Muscle of leg (tissue), 11 donors: ENCODE data around the gene BCR. TPM values are rescaled to one million over a fixed set of nuclear protein-coding genes. Genes with fewer than 3 reads are reported as not detected.

Experiments
- DNase-seq: peaks from one replicate; pipeline ENCODE4 v3.0.0; 2013
- H3K27ac ChIP-seq: one replicate; pipeline ENCODE4 v1.5.1; 2013; ENCODE audit warnings: mild to moderate bottlenecking, low read length, control low read depth
- H3K27me3 ChIP-seq: one replicate; pipeline ENCODE4 v1.6.1; 2013; ENCODE audit warnings: low read length; ENCODE audit not compliant: control insufficient read depth, insufficient read depth
- H3K36me3 ChIP-seq: one replicate; pipeline ENCODE4 v1.6.1; 2013; ENCODE audit warnings: low read length; ENCODE audit not compliant: control insufficient read depth, insufficient read depth
- H3K4me1 ChIP-seq: one replicate; pipeline ENCODE4 v1.6.1; 2013; ENCODE audit warnings: low read length; ENCODE audit not compliant: control insufficient read depth, insufficient read depth
- H3K4me3 ChIP-seq: one replicate; pipeline ENCODE4 v1.5.1; 2013; ENCODE audit warnings: low read length, control low read depth
- H3K9me3 ChIP-seq: replicated peaks from 2 replicates; pipeline ENCODE4 v1.6.1; 2013; ENCODE audit warnings: low read depth, low read length; ENCODE audit not compliant: control insufficient read depth
- WGBS: methylation state at CpG from one replicate; pipeline ENCODE4 v1.1.5; 2013; ENCODE audit warnings: missing lambda C conversion rate; ENCODE audit not compliant: insufficient coverage; 5-methylcytosine and 5-hydroxymethylcytosine counted together
- polyA plus RNA-seq, 8 donors: library from polyadenylated mRNA; unstranded; fragments of 120-200 nt; gene quantifications; one replicate each; pipeline versions ENCODE4 v1.2.1 to v1.2.3, GENCODE V29; 2013; ENCODE audit warnings: inconsistent platforms in 1 of 8, low replicate concordance in 1 of 8; ENCODE audit not compliant: insufficient read length in 8 of 8, insufficient read depth in 1 of 8
- total RNA-seq: library from RNA; stranded (reverse); fragments of 120-200 nt; gene quantifications from one replicate; pipeline ENCODE4 v1.2.4, GENCODE V29; 2013

The BCR gene
- total and polyA plus RNA-seq, 9 donors = 12.7 to 27.0 (median 17.7) TPM

GRCh38 chr22:23243859-23244689 is 63.8 kb downstream of the BCR start:
- Histone ChIP-seq H3K36me3 (no peaks in the 10 kb centered on the region), H3K4me1 (peaks cover 12% of the 10 kb centered on the region), H3K4me3 (no peak overlapping the region), H3K27ac (no peak overlapping the region), H3K27me3 (peaks cover 52% of the 10 kb centered on the region), H3K9me3 (peaks cover 3% of the 10 kb centered on the region)
- no peak for DNase-seq
- WGBS = 79% methylated on average over 10 of the region's 17 CpGs

- Histone ChIP-seq H3K4me3 (no peak overlapping the region), H3K27ac (no peak overlapping the region), H3K9me3 (no peaks in the 10 kb centered on the region), H3K27me3 (peaks cover 50% of the 10 kb centered on the region), H3K4me1 (peaks cover 12% of the 10 kb centered on the region), H3K36me3 (no peaks in the 10 kb centered on the region)
- no peak for DNase-seq
- 79% methylated on average over 4 of the region's 5 CpGs for WGBS
These were observed 64.4 kb downstream of the BCR start for GRCh38 chr22:23244690-23245044.

GRCh38 chr22:23245045-23245798 is 64.9 kb downstream of the BCR start:
- H3K4me3 ChIP-seq = no peak overlapping the region
- H3K27me3 ChIP-seq = peaks cover 50% of the 10 kb centered on the region
- no peaks in the 10 kb centered on the region for H3K36me3 ChIP-seq
- no peak for DNase-seq
- H3K4me1 ChIP-seq = peaks cover 12% of the 10 kb centered on the region
- H3K27ac ChIP-seq = no peak overlapping the region
- H3K9me3 ChIP-seq = no peaks in the 10 kb centered on the region
- 48% methylated on average over 5 of the region's 17 CpGs for WGBS

- Histone ChIP-seq H3K4me3 (no peak overlapping the region), H3K27me3 (peaks cover 50% of the 10 kb centered on the region), H3K36me3 (no peaks in the 10 kb centered on the region), H3K27ac (no peak overlapping the region), H3K4me1 (peaks cover 12% of the 10 kb centered on the region), H3K9me3 (no peaks in the 10 kb centered on the region)
- DNase-seq = no peak
- WGBS = 78% methylated on average over 2 of the region's 8 CpGs
These were observed 65.5 kb downstream of the BCR start for GRCh38 chr22:23245799-23246136.

- Histone ChIP-seq H3K27ac (no peak overlapping the region), H3K36me3 (no peaks in the 10 kb centered on the region), H3K4me1 (peaks cover 17% of the 10 kb centered on the region), H3K27me3 (peaks cover 40% of the 10 kb centered on the region), H3K9me3 (no peaks in the 10 kb centered on the region), H3K4me3 (no peak overlapping the region)
- DNase-seq = no peak
- 90% methylated on average over 5 of the region's 13 CpGs for WGBS
These were observed 66.9 kb downstream of the BCR start for GRCh38 chr22:23246982-23247766.

GRCh38 chr22:23248583-23248982 is 68.3 kb downstream of the BCR start:
- DNase-seq = peak; percentile 54
- H3K9me3 ChIP-seq = no peaks in the 10 kb centered on the region
- no peak overlapping the region for H3K27ac ChIP-seq
- no CpG with 5 or more reads among the region's 2 CpGs for WGBS
- H3K36me3 ChIP-seq = peaks cover under 1% of the 10 kb centered on the region
- H3K4me1 ChIP-seq = peaks cover 15% of the 10 kb centered on the region
- no peak overlapping the region for H3K4me3 ChIP-seq
- peaks cover 29% of the 10 kb centered on the region for H3K27me3 ChIP-seq

- DNase-seq = no peak
- 84% methylated on average over 11 of the region's 16 CpGs for whole genome bisulfite sequencing
- no peak overlapping the region for H3K4me3 ChIP-seq
- peaks cover 9% of the 10 kb centered on the region for H3K4me1 ChIP-seq
- peaks cover 9% of the 10 kb centered on the region for H3K36me3 ChIP-seq
- H3K27ac ChIP-seq = no peak overlapping the region
- peaks cover 22% of the 10 kb centered on the region for H3K27me3 ChIP-seq
- no peaks in the 10 kb centered on the region for H3K9me3 ChIP-seq
These were observed 69.9 kb downstream of the BCR start for GRCh38 chr22:23250056-23250784.

GRCh38 chr22:23250785-23251363 is 70.6 kb downstream of the BCR start:
- H3K9me3 ChIP-seq = no peaks in the 10 kb centered on the region
- peaks cover 10% of the 10 kb centered on the region for H3K4me1 ChIP-seq
- H3K36me3 ChIP-seq = peaks cover 9% of the 10 kb centered on the region
- peaks cover 23% of the 10 kb centered on the region for H3K27me3 ChIP-seq
- DNase-seq = no peak
- H3K4me3 ChIP-seq = no peak overlapping the region
- 91% methylated on average over 10 of the region's 14 CpGs for WGBS
- H3K27ac ChIP-seq = no peak overlapping the region

GRCh38 chr22:23251445-23252093 is 71.3 kb downstream of the BCR start:
- DNase-seq = peak; percentile 65
- Histone ChIP-seq H3K27me3 (peaks cover 20% of the 10 kb centered on the region), H3K9me3 (no peaks in the 10 kb centered on the region), H3K36me3 (peaks cover 9% of the 10 kb centered on the region), H3K4me3 (no peak overlapping the region), H3K4me1 (peaks cover 12% of the 10 kb centered on the region), H3K27ac (no peak overlapping the region)
- 73% methylated on average over 5 of the region's 8 CpGs for WGBS
